Astrocyte (in vitro differentiated cells and primary cell): ENCODE results near the gene SLC1A7. TPM values are rescaled to one million over a fixed set of nuclear protein-coding genes. Genes with fewer than 3 reads are reported as not detected.

Experiments used
- DNase-seq: peaks from one replicate; pipeline ENCODE4 v3.0.0-alpha.2; 2010; ENCODE audit warnings: low read depth
- FAIRE-seq: peaks from 2 replicates; lab custom pipeline; 2011; peaks lifted over from hg19 to GRCh38; lab: Jason Lieb, UNC
- H2AFZ ChIP-seq: 2 replicates; pipeline ENCODE4 v1.6.0; 2012; ENCODE audit warnings: low read depth, low read length, inconsistent platforms
- H3K27ac ChIP-seq: 2 replicates; pipeline ENCODE4 v1.5.1; 2011; ENCODE audit warnings: low read depth, low read length, inconsistent platforms
- H3K27me3 ChIP-seq: 2 replicates; pipeline ENCODE4 v1.6.0; 2011; ENCODE audit warnings: low read length, inconsistent platforms; ENCODE audit not compliant: insufficient read depth
- H3K36me3 ChIP-seq: 2 replicates; pipeline ENCODE4 v1.5.1; 2011; ENCODE audit warnings: low read length, inconsistent platforms; ENCODE audit not compliant: insufficient read depth
- H3K4me1 ChIP-seq: 2 replicates; pipeline ENCODE4 v1.5.1; 2011; ENCODE audit warnings: low read length, inconsistent platforms; ENCODE audit not compliant: insufficient read depth
- H3K4me2 ChIP-seq: 2 replicates; pipeline ENCODE4 v1.6.0; 2012; ENCODE audit warnings: low read length, inconsistent platforms
- H3K4me3 ChIP-seq: 2 replicates; pipeline ENCODE4 v1.5.1; 2011; ENCODE audit warnings: low read depth, mild to moderate bottlenecking, low read length, inconsistent platforms; ENCODE audit not compliant: insufficient read depth
- H3K79me2 ChIP-seq: 2 replicates; pipeline ENCODE4 v1.6.0; 2012; ENCODE audit warnings: mild to moderate bottlenecking, low read length, inconsistent platforms; ENCODE audit not compliant: insufficient read depth
- H3K9ac ChIP-seq: 2 replicates; pipeline ENCODE4 v1.6.0; 2012; ENCODE audit warnings: mild to moderate bottlenecking, low read length, inconsistent platforms
- H3K9me3 ChIP-seq: 2 replicates; pipeline ENCODE4 v1.5.1; 2012; ENCODE audit warnings: low read depth, mild to moderate bottlenecking, low read length, inconsistent platforms; ENCODE audit not compliant: insufficient read depth
- H4K20me1 ChIP-seq: 2 replicates; pipeline ENCODE4 v1.6.0; 2012; ENCODE audit warnings: low read length, inconsistent platforms; ENCODE audit not compliant: insufficient read depth
- H3K27ac Mint-ChIP-seq: one replicate; pipeline ENCODE4 v1.8.0; 2021; ENCODE audit warnings: mild to moderate bottlenecking, mixed read lengths; ENCODE audit not compliant: unreplicated experiment
- H3K27me3 Mint-ChIP-seq: one replicate; pipeline ENCODE4 v1.8.0; 2021; ENCODE audit warnings: low read depth, mixed read lengths; ENCODE audit not compliant: unreplicated experiment
- H3K36me3 Mint-ChIP-seq: one replicate; pipeline ENCODE4 v1.8.0; 2021; ENCODE audit warnings: low read depth, mixed read lengths; ENCODE audit not compliant: unreplicated experiment
- H3K4me1 Mint-ChIP-seq: one replicate; pipeline ENCODE4 v1.8.0; 2021; ENCODE audit warnings: low read depth, mixed read lengths; ENCODE audit not compliant: unreplicated experiment
- H3K4me3 Mint-ChIP-seq: one replicate; pipeline ENCODE4 v1.8.0; 2021; ENCODE audit warnings: mild to moderate bottlenecking, moderate library complexity, mixed read lengths; ENCODE audit not compliant: unreplicated experiment
- H3K9me3 Mint-ChIP-seq: one replicate; pipeline ENCODE4 v1.8.0; 2021; ENCODE audit warnings: mild to moderate bottlenecking, mixed read lengths; ENCODE audit not compliant: unreplicated experiment
- CTCF ChIP-seq: IDR thresholded peaks from 2 replicates; pipeline ENCODE4 v1.5.1; 2011; ENCODE audit warnings: low read depth, mild to moderate bottlenecking, inconsistent platforms, low read length, moderate library complexity; ENCODE audit not compliant: insufficient read depth
- EZH2 ChIP-seq: IDR thresholded peaks from 2 replicates; pipeline ENCODE4 v1.6.1; 2012; ENCODE audit warnings: mild to moderate bottlenecking, low read length, inconsistent platforms; ENCODE audit not compliant: insufficient read depth
- total RNA-seq: library from RNA; stranded (reverse); gene quantifications from 2 replicates; pipeline ENCODE4 v1.2.1, GENCODE V29; 2021

Gene SLC1A7
- total RNA-seq, 1 donor from 2014 or later = not detected

GRCh38 chr1:53086491-53087070 lies 55.9 kb downstream of the SLC1A7 start:
- Histone ChIP-seq H4K20me1 (no peaks in the 10 kb centered on the region), H2AFZ (no peak overlapping the region), H3K9ac (no peak overlapping the region), H3K9me3 (no peaks in the 10 kb centered on the region), H3K4me3 (no peak overlapping the region), H3K79me2 (no peaks in the 10 kb centered on the region), H3K27me3 (no peaks in the 10 kb centered on the region), H3K27ac (no peak overlapping the region), H3K36me3 (no peaks in the 10 kb centered on the region), H3K4me2 (no peak overlapping the region), H3K4me1 (no peaks in the 10 kb centered on the region)
- peaks cover 16% of the 10 kb centered on the region for H3K4me1 Mint-ChIP-seq
- no peaks in the 10 kb centered on the region for H3K36me3 Mint-ChIP-seq
- H3K9me3 Mint-ChIP-seq = no peaks in the 10 kb centered on the region
- H3K27me3 Mint-ChIP-seq = peaks cover 25% of the 10 kb centered on the region
- no peak for TF ChIP-seq CTCF
- DNase-seq (no peak), FAIRE-seq (no peak)
- H3K4me3 Mint-ChIP-seq = no peak overlapping the region
- H3K27ac Mint-ChIP-seq = no peak overlapping the region

GRCh38 chr1:53085405-53085804 lies 57.0 kb downstream of the SLC1A7 start:
- H3K9ac ChIP-seq = no peak overlapping the region
- H3K36me3 ChIP-seq = no peaks in the 10 kb centered on the region
- FAIRE-seq (no peak), DNase-seq (no peak)
- H4K20me1 ChIP-seq = no peaks in the 10 kb centered on the region
- H3K4me3 Mint-ChIP-seq = no peak overlapping the region
- H3K79me2 ChIP-seq = no peaks in the 10 kb centered on the region
- H3K4me1 ChIP-seq = no peaks in the 10 kb centered on the region
- peaks cover 16% of the 10 kb centered on the region for H3K4me1 Mint-ChIP-seq
- peaks cover 32% of the 10 kb centered on the region for H3K27me3 Mint-ChIP-seq
- H2AFZ ChIP-seq = no peak overlapping the region
- no peaks in the 10 kb centered on the region for H3K9me3 Mint-ChIP-seq
- H3K27me3 ChIP-seq = no peaks in the 10 kb centered on the region
- H3K36me3 Mint-ChIP-seq = no peaks in the 10 kb centered on the region
- H3K27ac Mint-ChIP-seq = no peak overlapping the region
- no peak overlapping the region for H3K4me2 ChIP-seq
- H3K4me3 ChIP-seq = no peak overlapping the region
- TF ChIP-seq CTCF (no peak), EZH2 (no peak)
- H3K9me3 ChIP-seq = no peaks in the 10 kb centered on the region
- no peak overlapping the region for H3K27ac ChIP-seq

GRCh38 chr1:53084589-53084971 lies 57.9 kb downstream of the SLC1A7 start:
- Histone ChIP-seq H3K4me2 (no peak overlapping the region), H3K9ac (no peak overlapping the region), H3K9me3 (no peaks in the 10 kb centered on the region), H3K4me3 (no peak overlapping the region), H3K36me3 (no peaks in the 10 kb centered on the region), H3K79me2 (no peaks in the 10 kb centered on the region), H3K27me3 (no peaks in the 10 kb centered on the region), H3K4me1 (no peaks in the 10 kb centered on the region), H3K27ac (no peak overlapping the region), H4K20me1 (no peaks in the 10 kb centered on the region), H2AFZ (no peak overlapping the region)
- no peak for DNase-seq
- Mint-ChIP-seq H3K27me3 (peaks cover 33% of the 10 kb centered on the region), H3K4me1 (peaks cover 16% of the 10 kb centered on the region), H3K27ac (no peak overlapping the region), H3K36me3 (no peaks in the 10 kb centered on the region), H3K9me3 (no peaks in the 10 kb centered on the region), H3K4me3 (peak overlapping the region; percentile 40)
- no peak for TF ChIP-seq EZH2
- no peak for TF ChIP-seq CTCF
- no peak for FAIRE-seq
